Measurements from ENCODE around the gene ACAA1. TPM values are rescaled to one million over a fixed set of nuclear protein-coding genes. Genes with fewer than 3 reads are reported as not detected.

ACAA1 gene
- total RNA-seq, 2 donors from 2014 or later = 177 to 186 TPM

GRCh38 chr3:38122712-38123290 lies 14.1 kb downstream of the ACAA1 start:
- ATAC-seq = no peak
- intact Hi-C loops (cut with DNase I, micrococcal nuclease) = no loop called here
- peak in 1 of 2 donors; percentile 21 for DNase-seq

GRCh38 chr3:38121832-38122461 lies 15.0 kb downstream of the ACAA1 start:
- intact Hi-C loops (cut with DNase I, micrococcal nuclease) = no loop called here
- ATAC-seq (no peak), DNase-seq (peak in 1 of 2 donors; percentile 21)

GRCh38 chr3:38121451-38121831 lies 15.5 kb downstream of the ACAA1 start:
- intact Hi-C loops (cut with DNase I, micrococcal nuclease) = no loop called here

GRCh38 chr3:38120693-38121450 lies 16.1 kb downstream of the ACAA1 start:
- DNase-seq = peak in 1 of 2 donors; percentile 24
- intact Hi-C loops (cut with DNase I, micrococcal nuclease) = no loop called here
- ATAC-seq = no peak

More at GRCh38 chr3:38121451-38121831, 15.5 kb downstream of the ACAA1 start:
- ATAC-seq (no peak), DNase-seq (peak in 1 of 2 donors; percentile 24)

- intact Hi-C loops (cut with DNase I, micrococcal nuclease) = no loop called here
- DNase-seq = peak in 1 of 2 donors; percentile 8
- no peak for ATAC-seq
These were observed 16.9 kb downstream of the ACAA1 start for GRCh38 chr3:38119821-38120692.

GRCh38 chr3:38119248-38119544 lies 17.7 kb downstream of the ACAA1 start:
- ATAC-seq = no peak
- intact Hi-C loops (cut with DNase I, micrococcal nuclease) = no loop called here

GRCh38 chr3:38118421-38119247 lies 18.3 kb downstream of the ACAA1 start:
- intact Hi-C loops (cut with DNase I, micrococcal nuclease) = no loop called here
- DNase-seq (no peak), ATAC-seq (no peak)

More at GRCh38 chr3:38119248-38119544, 17.7 kb downstream of the ACAA1 start:
- peak in 1 of 2 donors; percentile 15 for DNase-seq

DNA sequence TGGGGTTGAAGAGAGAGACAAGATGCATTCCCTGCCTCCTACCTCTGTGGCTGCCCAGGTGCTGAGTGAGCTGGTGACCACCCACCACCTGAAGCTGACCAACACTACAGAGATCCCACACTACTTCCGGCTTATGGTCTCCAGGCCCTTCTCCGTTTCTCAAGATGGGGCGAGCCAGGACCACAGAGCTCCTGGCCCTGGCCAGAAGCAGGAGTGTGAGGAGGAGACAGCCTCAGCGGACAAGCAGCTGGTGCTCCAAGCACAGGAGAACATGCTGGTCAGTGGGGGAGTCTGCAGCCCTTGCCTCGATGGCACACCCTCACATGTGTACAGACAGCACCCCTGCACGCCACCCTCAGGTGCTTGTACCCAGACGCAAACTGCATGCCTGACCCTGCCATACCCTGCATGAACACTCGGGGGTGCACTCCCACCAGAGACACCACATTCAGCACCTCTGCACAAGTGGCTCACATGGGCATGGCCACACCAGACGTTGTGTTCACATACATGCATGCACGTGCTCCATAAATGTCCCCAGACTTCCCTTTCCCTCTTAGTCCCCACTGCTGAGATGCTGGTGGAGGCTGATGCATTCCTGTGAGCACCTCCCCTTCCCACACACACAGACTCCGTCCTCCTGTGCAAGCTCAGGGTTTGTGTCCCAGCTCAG lies 19.0 kb downstream of the ACAA1 start:
- intact Hi-C loops (cut with DNase I, micrococcal nuclease) = no loop called here
- DNase-seq = peak; percentile 67 to 79
- ATAC-seq = peak; percentile 79

GRCh38 chr3:38117163-38117716 lies 19.7 kb downstream of the ACAA1 start:
- DNase-seq (peak; percentile 25 to 30), ATAC-seq (peak; percentile 59)
- intact Hi-C loops (cut with DNase I, micrococcal nuclease) = no loop called here

DNA sequence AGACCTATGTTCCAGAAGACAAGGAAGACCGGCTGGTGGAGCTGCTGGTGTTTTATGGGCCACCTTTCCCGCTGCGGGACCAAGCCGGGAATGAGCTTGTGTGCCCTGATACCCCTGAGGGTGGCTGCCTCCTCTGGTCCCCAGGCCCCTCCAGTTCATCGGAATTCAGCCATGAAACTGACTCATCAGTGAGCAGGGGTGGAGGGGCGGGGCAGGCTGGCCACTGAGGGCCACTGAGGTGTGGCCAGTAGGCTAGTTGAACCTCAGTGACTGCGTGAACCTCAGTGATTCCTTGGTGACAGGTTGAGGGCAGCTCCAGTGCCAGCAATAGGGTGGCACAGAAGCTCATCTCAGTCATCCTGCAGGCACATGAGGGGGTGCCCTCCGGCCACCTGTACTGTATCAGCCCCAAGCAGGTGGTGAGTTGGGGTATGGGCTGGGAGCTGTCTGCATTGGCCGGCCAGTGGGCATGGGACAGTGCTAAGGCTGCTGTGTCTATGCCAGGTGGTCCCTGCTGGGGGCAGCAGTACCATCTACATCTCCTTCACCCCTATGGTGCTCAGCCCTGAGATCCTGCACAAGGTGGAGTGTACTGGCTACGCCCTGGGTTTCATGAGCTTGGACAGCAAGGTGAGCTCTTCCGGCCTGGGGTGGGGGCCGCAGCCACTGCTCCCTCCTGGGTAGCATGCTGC lies 20.3 kb downstream of the ACAA1 start:
- DNase-seq (peak in 1 of 2 donors; percentile 31), ATAC-seq (peak; percentile 44)
- intact Hi-C loops (cut with DNase I, micrococcal nuclease) = no loop called here

DNA sequence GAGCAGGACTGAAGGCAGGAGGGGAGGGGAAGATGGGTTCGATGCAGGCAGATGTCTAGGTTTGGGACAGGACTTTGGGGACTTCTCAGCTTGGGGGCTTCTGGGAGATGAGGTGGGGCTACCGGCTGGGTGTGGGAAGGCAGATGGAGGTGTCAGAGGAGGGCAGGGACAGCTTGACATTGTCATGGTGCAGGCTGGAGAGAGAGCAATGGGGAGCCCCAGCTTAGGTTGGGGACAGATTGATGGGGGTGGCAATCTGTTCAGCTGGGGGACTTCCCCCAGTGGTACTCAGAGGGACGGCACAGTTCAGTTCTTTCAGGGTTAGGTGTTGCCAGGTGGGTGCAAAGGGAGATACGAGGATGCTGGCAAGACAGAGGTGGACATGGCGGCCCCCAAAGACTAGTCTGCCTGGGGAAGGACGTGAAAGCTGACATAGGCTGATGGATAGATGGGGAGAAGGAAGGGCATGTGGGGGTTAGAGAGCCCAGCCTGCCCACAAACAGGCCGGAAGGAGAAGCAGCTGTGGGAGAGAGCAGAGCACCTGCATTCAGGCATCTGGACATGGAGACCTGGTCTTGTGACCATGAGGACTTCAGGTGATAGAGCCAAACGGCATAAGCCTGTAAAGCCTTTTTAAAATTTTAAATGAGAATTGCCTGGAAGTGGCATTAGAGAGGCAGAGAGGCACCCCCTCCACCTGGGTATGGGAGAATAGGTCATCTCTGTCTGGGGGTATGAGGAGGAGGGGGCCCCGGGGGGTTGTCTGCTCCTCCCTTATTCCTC lies 21.1 kb downstream of the ACAA1 start:
- intact Hi-C loops (cut with DNase I, micrococcal nuclease) = no loop called here
- DNase-seq (peak in 1 of 2 donors; percentile 16), ATAC-seq (no peak)

DNA sequence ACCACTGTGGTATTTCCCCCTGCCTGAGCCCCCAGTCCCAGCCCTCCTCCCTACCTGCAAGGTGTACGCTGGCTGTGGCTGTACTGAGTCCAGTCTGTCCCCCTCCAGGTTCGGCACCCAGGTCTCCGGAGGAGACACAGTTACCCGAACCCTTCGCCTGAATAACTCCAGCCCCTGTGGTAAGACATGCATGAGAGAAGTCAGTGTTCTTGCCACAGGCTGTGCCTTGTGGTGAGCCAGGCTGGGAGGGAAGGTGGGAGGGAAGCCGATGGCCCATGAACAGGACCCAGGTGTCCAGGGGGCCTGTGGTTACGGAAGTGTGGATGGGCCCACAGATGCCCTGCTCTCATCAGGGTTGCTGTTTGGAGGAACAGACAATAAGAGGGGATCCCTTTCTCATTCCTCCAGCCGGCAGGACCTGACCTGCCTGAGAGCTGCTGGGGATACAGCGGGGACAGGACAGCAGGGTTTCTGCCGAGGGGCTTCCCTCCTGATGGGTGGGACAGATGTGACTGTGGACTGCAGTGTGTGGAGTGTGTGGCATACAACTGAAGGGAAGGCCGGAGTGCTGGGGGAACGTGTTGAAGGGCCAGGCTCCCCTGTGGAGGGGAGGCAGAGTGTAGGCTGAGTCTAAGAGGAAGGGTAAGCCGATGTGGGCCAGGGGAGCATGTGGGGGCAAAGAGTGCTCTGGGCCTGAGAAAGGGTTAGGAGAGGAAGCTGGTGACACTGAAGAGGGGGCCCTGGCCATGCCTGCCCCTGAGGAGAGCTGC lies 21.9 kb downstream of the ACAA1 start:
- intact Hi-C loops (cut with DNase I, micrococcal nuclease) = no loop called here
- DNase-seq (peak in 1 of 2 donors; percentile 23), ATAC-seq (no peak)

DNA sequence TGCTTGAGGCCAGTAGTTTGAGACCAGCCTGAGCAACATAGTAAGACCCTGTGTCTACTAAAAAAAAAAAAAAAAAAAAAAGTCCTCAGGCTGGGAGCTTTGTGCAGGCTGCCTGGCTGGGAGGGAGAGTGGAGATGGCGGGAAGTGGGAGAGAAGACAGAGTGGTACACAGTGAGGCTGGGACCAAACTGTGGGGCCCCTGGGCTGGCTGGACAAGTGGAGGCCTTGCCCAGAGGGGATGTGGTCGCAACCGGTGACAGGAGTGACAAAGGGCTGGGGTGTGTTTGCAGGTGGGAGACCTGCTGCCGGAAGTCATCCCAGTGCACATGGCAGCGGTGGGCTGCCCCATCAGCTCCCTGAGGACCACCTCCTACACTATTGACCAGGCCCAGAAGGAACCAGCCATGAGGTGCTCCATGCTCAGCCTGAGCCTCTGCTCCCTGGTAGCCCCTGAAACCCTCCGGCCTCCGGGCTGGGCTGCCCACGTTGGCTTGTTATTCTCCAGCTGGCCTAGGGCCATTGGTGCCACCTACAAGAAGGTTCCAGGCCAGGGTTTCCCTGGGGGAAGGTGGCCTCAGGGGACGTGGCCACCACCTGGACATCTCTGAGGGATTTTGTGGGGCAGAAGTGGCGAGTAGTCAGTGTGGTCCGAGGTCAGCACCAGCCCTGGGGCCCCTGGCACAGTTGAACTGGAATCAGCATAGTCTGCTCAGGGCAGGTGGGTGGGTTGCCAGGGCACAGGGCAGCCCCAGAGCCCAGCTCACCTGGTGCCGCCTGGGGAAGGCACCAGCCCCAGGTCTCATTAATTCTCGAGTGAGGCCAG lies 22.7 kb downstream of the ACAA1 start:
- DNase-seq = peak in 1 of 2 donors; percentile 16
- intact Hi-C loops (cut with DNase I, micrococcal nuclease) = no loop called here

DNA sequence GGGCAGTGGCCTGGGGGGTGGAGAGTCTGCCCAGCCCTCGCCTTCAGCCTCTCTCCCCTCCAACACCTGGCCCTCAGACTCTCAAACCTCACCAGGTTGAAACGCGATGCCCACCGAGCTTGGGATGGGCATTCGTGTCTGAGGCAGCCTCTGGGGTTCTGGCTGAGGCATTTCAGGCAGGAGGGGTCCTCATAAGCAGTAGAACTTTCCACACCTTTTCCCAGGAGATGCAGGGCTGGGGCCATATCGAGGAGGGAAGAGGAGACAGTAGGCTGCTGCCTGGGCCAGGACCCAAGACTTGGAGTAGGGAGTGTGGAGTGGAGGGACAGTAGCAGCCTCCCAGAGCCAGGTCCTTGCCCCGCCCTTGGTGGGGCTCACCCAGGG lies 24.6 kb downstream of the ACAA1 start:
- ATAC-seq (no peak), DNase-seq (peak in 1 of 2 donors; percentile 17)
- intact Hi-C loops (cut with DNase I, micrococcal nuclease) = no loop called here

More for the DNA sequence above, 22.7 kb downstream of the ACAA1 start:
- ATAC-seq = no peak
